LNCAP (cell line): ENCODE measurements around the gene CALR.

Experiments
- CTCF ChIP-seq: fragments of 450-650 bp; IDR thresholded peaks from 2 replicates; pipeline ENCODE4 v1.5.1; 2017; ENCODE audit warnings: mild to moderate bottlenecking

CALR gene

GRCh38 chr19:12938779-12939601 lies 581 bp downstream of the CALR start:
- peak; percentile 12; the same call in 1 of the 2 replicates for TF ChIP-seq CTCF

- no peak for TF ChIP-seq CTCF
Measured at GRCh38 chr19:12939975-12940423, 1.6 kb downstream of the CALR start.

GRCh38 chr19:12940897-12941296 lies 2.5 kb downstream of the CALR start:
- no peak for TF ChIP-seq CTCF

- no peak for TF ChIP-seq CTCF
Measured at GRCh38 chr19:12943437-12944044, 5.1 kb downstream of the CALR start.

- TF ChIP-seq CTCF, result no peak
Measured at GRCh38 chr19:12944104-12944674, 5.8 kb downstream of the CALR start.

GRCh38 chr19:12945479-12946091 lies 7.2 kb downstream of the CALR start, which contains the start of gene RAD23A:
Gene RAD23A, plus strand, starts transcription at chr19:12945862. Its CDS starts 87 bp downstream, at chr19:12945949.
- TF ChIP-seq CTCF, result no peak

- TF ChIP-seq CTCF, result no peak
Measured at GRCh38 chr19:12946092-12946721, 7.8 kb downstream of the CALR start.
